GM18868 (cell line): Measurements from ENCODE around the gene OSBP2.
"Not testable (repeated sequence)": the region's sequence is repeated elsewhere in the genome, so short reads cannot be mapped to it uniquely, and the experiment has no call there.

ENCODE experiments used
- ATAC-seq: cut with Tn5 transposase; IDR thresholded peaks from one replicate; pipeline ENCODE4 v1.9.1; 2021; ENCODE audit warnings: mild to moderate bottlenecking, moderate library complexity; ENCODE audit not compliant: unreplicated experiment

OSBP2 gene

GRCh38 chr22:30755759-30756124, 61.1 kb downstream of the OSBP2 start:
- no peak for ATAC-seq

- no peak for ATAC-seq
These were observed 69.4 kb downstream of the OSBP2 start for GRCh38 chr22:30763815-30764673.

GRCh38 chr22:30767661-30768060, 73.0 kb downstream of the OSBP2 start:
- ATAC-seq, result no peak

GRCh38 chr22:30770716-30771115, 76.0 kb downstream of the OSBP2 start:
- no peak for ATAC-seq

GRCh38 chr22:30773919-30774318, 79.2 kb downstream of the OSBP2 start:
- no peak for ATAC-seq

- no peak for ATAC-seq
These were observed 79.9 kb downstream of the OSBP2 start for GRCh38 chr22:30774566-30774965.

- ATAC-seq, result no peak
These were observed 81.8 kb downstream of the OSBP2 start for GRCh38 chr22:30776476-30776875.

GRCh38 chr22:30777146-30777545, 82.5 kb downstream of the OSBP2 start:
- ATAC-seq, result not testable (repeated sequence)

- ATAC-seq, result no peak
These were observed 82.9 kb downstream of the OSBP2 start for GRCh38 chr22:30777587-30777986.

- ATAC-seq, result no peak
These were observed 83.6 kb downstream of the OSBP2 start for GRCh38 chr22:30778261-30778660.

GRCh38 chr22:30780026-30780425, 85.4 kb downstream of the OSBP2 start:
- no peak for ATAC-seq

GRCh38 chr22:30781271-30781875, 86.7 kb downstream of the OSBP2 start:
- no peak for ATAC-seq

GRCh38 chr22:30782613-30783012, 87.9 kb downstream of the OSBP2 start:
- ATAC-seq, result no peak

GRCh38 chr22:30783021-30783420, 88.3 kb downstream of the OSBP2 start:
- ATAC-seq, result no peak

- no peak for ATAC-seq
These were observed 90.9 kb downstream of the OSBP2 start for GRCh38 chr22:30785527-30785926.

GRCh38 chr22:30790366-30790765, 95.7 kb downstream of the OSBP2 start:
- no peak for ATAC-seq

GRCh38 chr22:30792456-30792855, 97.8 kb downstream of the OSBP2 start:
- no peak for ATAC-seq

- no peak for ATAC-seq
These were observed 100.4 kb downstream of the OSBP2 start for GRCh38 chr22:30795118-30795517.

- ATAC-seq, result no peak
These were observed 107.0 kb downstream of the OSBP2 start for GRCh38 chr22:30801695-30802094.

GRCh38 chr22:30802202-30803166, 107.8 kb downstream of the OSBP2 start:
- no peak for ATAC-seq

GRCh38 chr22:30803679-30804078, 109.0 kb downstream of the OSBP2 start:
- no peak for ATAC-seq
